HL-60 (cell line): ENCODE measurements around the gene CCDC88B.

Experiments
- CTCF ChIP-seq: IDR thresholded peaks from one replicate; pipeline ENCODE4 v1.5.1; 2011; ENCODE audit warnings: low read length, control low read depth, inconsistent platforms; ENCODE audit not compliant: insufficient read depth
- GABPA ChIP-seq: IDR thresholded peaks from 2 replicates; pipeline ENCODE4 v1.6.1; 2012; ENCODE audit warnings: low read depth
- POLR2AphosphoS5 ChIP-seq: IDR thresholded peaks from 2 replicates; pipeline ENCODE4 v1.6.1; 2012; ENCODE audit warnings: low read depth
- REST ChIP-seq: IDR thresholded peaks from 2 replicates; pipeline ENCODE4 v1.6.1; 2012; ENCODE audit warnings: low read depth; ENCODE audit not compliant: insufficient replicate concordance

- TF ChIP-seq CTCF (no peak), GABPA (no peak), REST (no peak), POLR2AphosphoS5 (no peak)
Observed at GRCh38 chr11:64347193-64347867, 7.3 kb downstream of the CCDC88B start.
